ENCODE results near the gene TYSND1. TPM values are rescaled to one million over a fixed set of nuclear protein-coding genes. Genes with fewer than 3 reads are reported as not detected.
"Not testable (repeated sequence)": the region's sequence is repeated elsewhere in the genome, so short reads cannot be mapped to it uniquely, and the experiment has no call there.

The TYSND1 gene
- polyA plus RNA-seq, 1 experiment, result 2.7 TPM

- no peak overlapping the region for H3K4me3 ChIP-seq (ENCODE audit: low read depth, low read length)
- H3K9me3 ChIP-seq (ENCODE audit: control insufficient read depth, insufficient read depth, low read length), result no peaks in the 10 kb centered on the region; the same call in 1 of the 2 replicates
- no peak for TF ChIP-seq CTCF (IDR thresholded peaks at IDR 0.05; ENCODE audit: low read depth, low read length)
- ChIA-PET CTCF (interaction anchor here (5.7 kb wide), 1 partner anchor 10 kb away, joined by 44 read pairs; no protein-coding TSS in a partner anchor), POLR2A (no interaction called here)
- H3K27me3 ChIP-seq (ENCODE audit: control insufficient read depth, insufficient read depth, low read length), result no peaks in the 10 kb centered on the region
- no peak overlapping the region for H3K27ac ChIP-seq (ENCODE audit: low read depth, low read length)
- no peak for DNase-seq (ENCODE audit: low read depth, low spot score)
Measured at GRCh38 chr10:70125918-70126552, 20.5 kb downstream of the TYSND1 start.

- Histone ChIP-seq H3K27me3 (ENCODE audit: control insufficient read depth, insufficient read depth, low read length) (no peaks in the 10 kb centered on the region), H3K4me3 (ENCODE audit: low read depth, low read length) (no peak overlapping the region), H3K27ac (ENCODE audit: low read depth, low read length) (no peak overlapping the region), H3K9me3 (ENCODE audit: control insufficient read depth, insufficient read depth, low read length) (no peaks in the 10 kb centered on the region; the same call in 1 of the 2 replicates)
- TF ChIP-seq CTCF (IDR thresholded peaks at IDR 0.05; ENCODE audit: low read depth, low read length), result no peak
- ChIA-PET CTCF (interaction anchor here (5.7 kb wide), 1 partner anchor 9 kb away, joined by 44 read pairs; no protein-coding TSS in a partner anchor), POLR2A (no interaction called here)
- no peak for DNase-seq (ENCODE audit: low read depth, low spot score)
Measured at GRCh38 chr10:70124918-70125317, 21.6 kb downstream of the TYSND1 start.

GRCh38 chr10:70124415-70124814 is 22.1 kb downstream of the TYSND1 start:
- H3K9me3 ChIP-seq (ENCODE audit: control insufficient read depth, insufficient read depth, low read length), result no peaks in the 10 kb centered on the region; the same call in 1 of the 2 replicates
- DNase-seq (ENCODE audit: low read depth, low spot score), result no peak
- H3K27me3 ChIP-seq (ENCODE audit: control insufficient read depth, insufficient read depth, low read length), result no peaks in the 10 kb centered on the region
- POLR2A ChIA-PET, result no interaction called here
- CTCF ChIA-PET, result interaction anchor here (5.7 kb wide), 1 partner anchor 8 kb away, joined by 44 read pairs; no protein-coding TSS in a partner anchor
- TF ChIP-seq CTCF (IDR thresholded peaks at IDR 0.05; ENCODE audit: low read depth, low read length), result no peak
- H3K4me3 ChIP-seq (ENCODE audit: low read depth, low read length), result no peak overlapping the region
- no peak overlapping the region for H3K27ac ChIP-seq (ENCODE audit: low read depth, low read length)

- TF ChIP-seq CTCF (IDR thresholded peaks at IDR 0.05; ENCODE audit: low read depth, low read length), result no peak
- H3K27ac ChIP-seq (ENCODE audit: low read depth, low read length), result no peak overlapping the region
- H3K27me3 ChIP-seq (ENCODE audit: control insufficient read depth, insufficient read depth, low read length), result no peaks in the 10 kb centered on the region
- DNase-seq (ENCODE audit: low read depth, low spot score), result no peak
- POLR2A ChIA-PET, result no interaction called here
- no peaks in the 10 kb centered on the region; the same call in 1 of the 2 replicates for H3K9me3 ChIP-seq (ENCODE audit: control insufficient read depth, insufficient read depth, low read length)
- CTCF ChIA-PET, result interaction anchor here (1.2 to 5.7 kb wide), 2 partner anchors 8 to 23 kb away, joined by 6 to 44 read pairs; partner anchors contain the start of gene TYSND1
- no peak overlapping the region for H3K4me3 ChIP-seq (ENCODE audit: low read depth, low read length)
Measured at GRCh38 chr10:70123817-70124216, 22.7 kb downstream of the TYSND1 start.

GRCh38 chr10:70123166-70123565 is 23.3 kb downstream of the TYSND1 start:
- H3K9me3 ChIP-seq (ENCODE audit: control insufficient read depth, insufficient read depth, low read length); H3K4me3 ChIP-seq (ENCODE audit: low read depth, low read length); POLR2A ChIA-PET; H3K27me3 ChIP-seq (ENCODE audit: control insufficient read depth, insufficient read depth, low read length); DNase-seq (ENCODE audit: low read depth, low spot score); H3K27ac ChIP-seq (ENCODE audit: low read depth, low read length): not testable (repeated sequence)
- CTCF ChIA-PET, result interaction anchor here (1.2 to 5.7 kb wide), 2 partner anchors 7 to 23 kb away, joined by 6 to 44 read pairs; partner anchors contain the start of gene TYSND1

All from AG04450 (cell line).